ENCODE data around the gene ALOX12B. TPM values are rescaled to one million over a fixed set of nuclear protein-coding genes. Genes with fewer than 3 reads are reported as not detected.

Gene ALOX12B
- 1 to 10 TPM in 1 of 2 experiments, under 1 TPM in 1; 0.80 to 1.5 TPM for total RNA-seq
- polyA plus RNA-seq: 1 to 10 TPM in 2 of 3 donors, under 1 TPM in 1; 0.82 to 2.3 (median 1.7) TPM
- 0 to 0.90 (median 0.68) reads per million in 6 experiments for total RNA-seq

- Mint-ChIP-seq H3K9me3 (no peaks in the 10 kb centered on the region), H3K27ac (no peak within 1 kb of the TSS), H3K36me3 (no peaks in the 10 kb centered on the region), H3K4me3 (no peak within 1 kb of the TSS), H3K27me3 (peaks cover 11 to 46% (median 21%) of the 10 kb centered on the region in 5 donors), H3K4me1 (peaks cover 0 to 8% (median under 1%) of the 10 kb centered on the region in 4 donors)
- POLR2A ChIA-PET: interaction anchor here (1.2 to 2.9 kb wide), 2 partner anchors 13 to 32 kb away, joined by 3 to 7 read pairs; no protein-coding TSS in a partner anchor
- ATAC-seq (no peak), DNase-seq (no peak)
Observed at GRCh38 chr17:8087075-8087951, at the start of gene ALOX12B. ALOX12B (minus strand) TSS chr17:8087716; CDS start chr17:8087442, 274 bp downstream.

DNA sequence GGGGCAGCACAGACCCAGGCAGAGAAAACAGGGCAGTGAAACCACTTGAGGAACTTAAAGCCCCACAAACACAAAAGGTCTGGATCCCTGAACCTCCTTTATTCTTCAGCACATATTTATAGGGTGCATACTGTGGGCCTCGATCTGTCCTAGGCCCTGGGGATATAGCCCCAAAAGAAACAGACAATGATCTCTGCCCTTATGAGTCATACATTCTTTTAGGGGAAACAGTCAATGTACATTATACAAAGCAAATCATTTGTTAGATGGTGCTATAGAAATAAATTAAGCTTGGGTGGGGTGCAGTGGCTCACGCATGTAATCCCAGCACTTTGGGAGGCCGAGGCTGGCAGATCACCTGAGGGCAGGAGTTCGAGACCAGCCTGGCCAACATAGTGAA is 46.4 kb upstream of the ALOX12B start:
- Mint-ChIP-seq H3K4me3 (no peak overlapping the region), H3K27me3 (peaks cover 0 to 5% (median 0%) of the 10 kb centered on the region in 5 donors), H3K27ac (no peak overlapping the region), H3K36me3 (no peaks in the 10 kb centered on the region), H3K9me3 (no peaks in the 10 kb centered on the region), H3K4me1 (no peaks in the 10 kb centered on the region)
- ATAC-seq (no peak), DNase-seq (no peak)
- POLR2A ChIA-PET: interaction anchor here (0.9 kb wide), 1 partner anchor 11 kb away, joined by 5 read pairs; no protein-coding TSS in a partner anchor

- no peak for ATAC-seq
- DNase-seq: no peak
- Mint-ChIP-seq H3K4me1 (no peaks in the 10 kb centered on the region), H3K27me3 (peaks cover 0 to 5% (median 0%) of the 10 kb centered on the region in 5 donors), H3K4me3 (no peak overlapping the region), H3K27ac (no peak overlapping the region), H3K9me3 (no peaks in the 10 kb centered on the region), H3K36me3 (no peaks in the 10 kb centered on the region)
- POLR2A ChIA-PET: interaction anchor here (0.9 to 1.1 kb wide), 2 partner anchors 11 to 13 kb away, joined by 4 to 5 read pairs; no protein-coding TSS in a partner anchor
Observed at GRCh38 chr17:8133399-8133798, 45.9 kb upstream of the ALOX12B start.

DNA sequence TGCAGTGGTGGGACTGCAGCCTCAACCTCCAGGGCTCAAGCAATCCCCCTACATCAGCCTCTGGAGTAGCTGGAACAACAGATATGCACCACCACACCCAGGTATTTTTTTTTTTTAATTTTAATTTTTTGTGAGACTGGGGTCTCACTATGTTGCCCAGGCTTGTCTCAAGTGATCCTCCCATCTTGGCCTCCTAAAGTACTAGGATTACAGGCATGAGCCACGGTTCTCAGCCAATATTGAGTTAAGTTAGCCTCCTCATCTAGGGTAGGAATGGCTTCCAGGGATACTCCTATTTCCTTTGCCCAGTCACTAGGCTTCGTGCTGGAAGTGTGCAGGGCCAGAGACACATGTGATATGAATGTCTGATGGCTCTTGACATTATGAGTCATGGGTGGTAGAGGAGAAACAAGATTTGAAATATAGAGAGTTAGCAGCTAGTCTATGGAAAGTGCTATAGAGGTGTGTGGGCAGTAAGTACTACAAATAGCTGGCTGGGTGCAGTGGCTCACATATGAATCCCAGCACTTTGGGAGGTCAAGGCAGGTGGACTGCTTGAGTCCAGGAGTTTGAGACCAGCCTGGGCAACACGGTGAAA is 44.4 kb upstream of the ALOX12B start:
- no peak for DNase-seq
- H3K36me3 Mint-ChIP-seq: no peaks in the 10 kb centered on the region
- peak overlapping the region in 1 of 10 donors; percentile 74 for H3K27ac Mint-ChIP-seq
- H3K27me3 Mint-ChIP-seq: peaks cover 0 to 11% (median 0%) of the 10 kb centered on the region in 5 donors
- H3K4me3 Mint-ChIP-seq: no peak overlapping the region
- no peak for ATAC-seq
- peaks cover 4 to 5% (median 4%) of the 10 kb centered on the region in 4 donors for H3K4me1 Mint-ChIP-seq
- POLR2A ChIA-PET: interaction anchor here (0.7 kb wide), 1 partner anchor 167 kb away, joined by 4 read pairs; no protein-coding TSS in a partner anchor
- no peaks in the 10 kb centered on the region for H3K9me3 Mint-ChIP-seq

DNA sequence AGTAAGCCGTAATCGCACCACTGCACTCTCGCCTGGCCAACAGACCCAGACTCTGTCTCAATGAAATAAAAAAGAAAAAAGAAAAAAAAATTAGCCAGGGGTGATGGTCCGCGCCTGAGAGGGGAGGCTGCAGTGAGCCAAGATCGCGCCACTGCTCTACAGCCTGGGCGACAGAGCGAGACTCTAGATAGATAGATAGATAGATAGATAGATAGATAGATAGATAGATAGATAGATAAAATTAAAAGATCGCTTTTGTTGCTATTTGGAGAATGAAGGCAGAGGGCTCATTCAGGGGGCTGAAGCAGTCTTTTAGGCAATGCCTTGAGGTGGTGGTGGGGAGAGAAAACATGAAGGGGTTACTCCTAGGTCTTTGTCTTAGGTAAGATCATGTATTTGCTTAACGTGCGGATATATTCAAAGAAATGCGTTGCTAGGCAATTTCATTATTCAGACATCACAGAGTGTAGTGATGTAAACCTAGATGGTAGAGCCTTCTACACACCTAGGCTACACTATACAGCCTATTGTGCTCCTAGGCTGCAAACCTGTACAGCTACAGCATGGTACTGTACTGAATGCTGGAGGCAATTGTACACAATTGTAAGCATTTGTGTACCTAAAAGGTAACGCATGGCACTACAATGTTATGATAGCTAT is 40.7 kb upstream of the ALOX12B start:
- Mint-ChIP-seq H3K9me3 (peaks cover 0 to 6% (median 0%) of the 10 kb centered on the region in 9 donors), H3K4me1 (peaks cover 30 to 42% (median 35%) of the 10 kb centered on the region in 4 donors), H3K27ac (peak overlapping the region in 1 of 10 donors; percentile 55), H3K4me3 (peak overlapping the region in 1 of 10 donors; percentile 9), H3K27me3 (peaks cover 0 to 30% (median 14%) of the 10 kb centered on the region in 5 donors), H3K36me3 (peaks cover 0 to 4% (median 0%) of the 10 kb centered on the region in 3 donors)
- POLR2A ChIA-PET: interaction anchor here (2.3 to 3.1 kb wide), 2 partner anchors 10 to 94 kb away, joined by 12 to 15 read pairs; no protein-coding TSS in a partner anchor
- DNase-seq (no peak), ATAC-seq (no peak)

GRCh38 chr17:8126491-8127066 is 39.1 kb upstream of the ALOX12B start:
- peaks cover 0 to 4% (median 0%) of the 10 kb centered on the region in 3 donors for H3K36me3 Mint-ChIP-seq
- H3K27ac Mint-ChIP-seq: peak overlapping the region; percentile 69 to 100 (median 80)
- H3K4me1 Mint-ChIP-seq: peaks cover 35 to 53% (median 46%) of the 10 kb centered on the region in 4 donors
- H3K9me3 Mint-ChIP-seq: peaks cover 0 to 6% (median 0%) of the 10 kb centered on the region in 9 donors
- peak in 7 of 10 donors; percentile 31 to 61 (median 45) for DNase-seq
- H3K4me3 Mint-ChIP-seq: peak overlapping the region; percentile 91 to 97 (median 94)
- peak; percentile 37 to 39 for ATAC-seq
- H3K27me3 Mint-ChIP-seq: peaks cover 0 to 35% (median 21%) of the 10 kb centered on the region in 5 donors
- POLR2A ChIA-PET: interaction anchor here (0.7 to 3.1 kb wide), 11 partner anchors 12 to 439 kb away, joined by 3 to 15 read pairs (median 4); partner anchors contain the start of gene TP53

DNA sequence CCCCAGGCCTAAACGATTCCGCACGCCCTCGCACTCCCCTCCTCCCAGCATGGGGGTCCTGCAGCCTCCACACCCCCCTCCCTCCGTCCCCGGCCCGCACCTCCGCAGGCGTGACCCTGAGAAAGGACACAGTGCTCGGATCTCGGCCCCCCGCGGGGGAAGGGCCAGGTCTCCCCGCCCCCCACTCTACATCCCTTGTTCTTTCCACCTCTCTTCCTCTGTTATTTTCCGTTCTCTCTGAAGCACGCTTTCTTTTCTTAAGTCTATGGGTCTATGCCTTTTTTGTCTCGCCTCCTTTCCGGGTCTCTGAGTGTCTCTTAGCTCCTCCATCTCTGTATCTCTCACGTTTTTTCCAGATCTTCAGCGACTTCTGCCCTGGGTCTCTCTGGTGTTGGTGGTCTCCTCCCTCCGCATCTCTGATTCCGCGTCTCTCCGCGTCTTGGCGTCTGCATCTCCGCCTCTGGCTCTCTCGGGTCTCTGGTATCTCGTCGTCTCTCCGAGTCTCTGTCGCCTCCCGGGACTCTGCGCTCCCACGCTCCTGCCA is 38.5 kb upstream of the ALOX12B start:
- POLR2A ChIA-PET: interaction anchor here (1.1 to 3.1 kb wide), 7 partner anchors 12 to 257 kb away, joined by 3 to 15 read pairs (median 4); no protein-coding TSS in a partner anchor
- H3K4me1 Mint-ChIP-seq: peaks cover 37 to 56% (median 48%) of the 10 kb centered on the region in 4 donors
- H3K9me3 Mint-ChIP-seq: peaks cover 0 to 6% (median 0%) of the 10 kb centered on the region in 9 donors
- peak in 1 of 10 donors; percentile 63 for DNase-seq
- peaks cover 0 to 35% (median 22%) of the 10 kb centered on the region in 5 donors for H3K27me3 Mint-ChIP-seq
- peak overlapping the region; percentile 87 to 97 (median 94) for H3K4me3 Mint-ChIP-seq
- peak overlapping the region; percentile 72 to 100 (median 84) for H3K27ac Mint-ChIP-seq
- H3K36me3 Mint-ChIP-seq: peaks cover 0 to 4% (median 0%) of the 10 kb centered on the region in 3 donors
- ATAC-seq: peak; percentile 2 to 5

DNA sequence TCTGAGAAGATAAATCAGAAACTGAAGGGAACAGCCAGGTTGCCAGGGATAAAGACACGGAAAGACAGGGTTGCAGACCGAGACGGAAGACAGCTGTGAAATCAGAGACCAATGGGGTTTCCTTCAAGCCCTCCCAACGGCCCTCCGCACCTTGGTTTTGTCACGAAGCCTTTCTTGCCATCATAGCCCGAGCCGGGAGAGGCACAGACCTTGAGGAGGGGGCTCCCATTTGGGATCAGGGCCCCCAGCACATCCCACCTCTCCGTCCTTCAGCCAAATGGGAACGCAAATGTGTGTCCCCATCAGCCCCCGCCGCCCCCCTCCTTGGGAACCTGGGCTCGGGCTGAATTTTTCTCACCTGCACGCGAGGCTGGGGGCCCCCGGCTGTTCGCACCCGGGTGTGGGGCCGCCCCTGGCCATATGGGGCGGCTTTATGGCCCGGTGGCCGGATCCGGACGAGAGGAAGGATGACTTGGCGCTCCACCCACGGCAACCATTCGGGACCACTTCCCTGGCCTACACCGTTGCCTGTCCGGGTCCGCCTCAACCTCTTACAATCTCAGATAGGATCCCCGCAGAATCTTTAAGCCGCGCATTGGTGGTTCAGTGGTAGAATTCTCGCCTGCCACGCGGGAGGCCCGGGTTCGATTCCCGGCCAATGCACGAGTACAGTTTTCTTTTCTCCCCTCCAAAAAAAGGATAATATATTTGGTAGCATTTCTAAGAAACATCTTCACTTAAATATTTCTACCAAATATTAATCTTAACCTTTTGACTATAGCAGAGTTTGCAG is 37.8 kb upstream of the ALOX12B start:
- Mint-ChIP-seq H3K27me3 (peaks cover 0 to 40% (median 26%) of the 10 kb centered on the region in 5 donors), H3K4me3 (peak overlapping the region; percentile 87 to 97 (median 94)), H3K9me3 (peaks cover 0 to 9% (median 0%) of the 10 kb centered on the region in 9 donors), H3K36me3 (peaks cover 0 to 4% (median 0%) of the 10 kb centered on the region in 3 donors), H3K27ac (peak overlapping the region in 9 of 10 donors; percentile 72 to 100 (median 87)), H3K4me1 (peaks cover 41 to 63% (median 54%) of the 10 kb centered on the region in 4 donors)
- POLR2A ChIA-PET: interaction anchor here (0.5 to 4.0 kb wide), 11 partner anchors 13 to 257 kb away, joined by 3 to 27 read pairs (median 5); partner anchors contain the start of gene SLC25A35
- ATAC-seq (peak; percentile 39 to 50), DNase-seq (peak; percentile 76 to 99 (median 90))

DNA sequence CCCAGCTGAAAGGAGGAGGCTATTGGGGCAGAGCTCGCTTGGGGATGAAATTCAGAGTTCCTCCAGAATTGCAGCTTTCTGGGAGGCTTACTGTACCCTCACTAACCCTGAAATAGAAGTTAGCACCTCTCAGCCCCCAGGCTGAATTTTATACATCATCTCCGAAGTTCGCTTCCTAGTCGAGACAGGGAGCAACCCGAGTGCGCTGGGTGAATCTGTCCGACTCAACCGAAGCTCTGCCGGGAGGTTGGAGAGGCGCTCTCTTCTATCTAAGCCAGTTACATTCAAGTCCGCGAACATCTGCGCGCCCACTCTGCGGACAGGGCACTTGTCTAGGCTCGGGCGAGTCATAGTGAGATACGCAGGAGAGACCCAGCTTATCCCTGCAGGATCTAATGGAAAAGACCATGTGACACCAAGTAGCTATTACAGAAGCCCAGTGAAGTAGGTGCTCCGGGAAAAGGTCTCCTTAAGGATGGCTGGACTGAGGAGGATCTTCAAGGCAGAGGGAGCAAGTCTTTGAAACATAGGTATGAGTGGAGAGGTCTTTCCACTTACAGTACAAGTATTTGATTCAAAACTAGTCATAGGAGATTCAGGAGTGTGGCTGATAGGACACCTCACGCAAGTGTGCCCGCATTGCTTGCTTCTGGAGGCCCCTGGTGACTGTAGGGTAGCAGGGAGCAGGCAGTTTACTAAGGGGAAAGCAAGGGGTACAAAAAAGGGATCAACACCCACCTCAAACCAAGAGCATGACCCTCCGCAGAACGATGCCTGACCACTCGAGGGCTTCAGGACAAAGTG is 37.0 kb upstream of the ALOX12B start:
- H3K27me3 Mint-ChIP-seq: peaks cover 0 to 39% (median 26%) of the 10 kb centered on the region in 5 donors
- H3K4me3 Mint-ChIP-seq: peak overlapping the region; percentile 87 to 97 (median 94)
- peaks cover 49 to 71% (median 62%) of the 10 kb centered on the region in 4 donors for H3K4me1 Mint-ChIP-seq
- POLR2A ChIA-PET: interaction anchor here (0.5 to 4.0 kb wide), 19 partner anchors 12 to 669 kb away, joined by 3 to 27 read pairs (median 5); partner anchors contain the start of genes CTC1 and SLC25A35
- peaks cover 0 to 4% (median 0%) of the 10 kb centered on the region in 3 donors for H3K36me3 Mint-ChIP-seq
- H3K27ac Mint-ChIP-seq: peak overlapping the region in 8 of 10 donors; percentile 55 to 100 (median 84)
- no peak for ATAC-seq
- DNase-seq: peak in 3 of 10 donors; percentile 23 to 34 (median 28)
- peaks cover 0 to 12% (median 0%) of the 10 kb centered on the region in 9 donors for H3K9me3 Mint-ChIP-seq

All from naive thymus-derived CD8-positive, alpha-beta T cell (primary cell).